ENCODE results near the gene CYP4F11. TPM values are rescaled to one million over a fixed set of nuclear protein-coding genes. Genes with fewer than 3 reads are reported as not detected.

The CYP4F11 gene
- total RNA-seq, 2 experiments from 2014 or later: not detected

DNA sequence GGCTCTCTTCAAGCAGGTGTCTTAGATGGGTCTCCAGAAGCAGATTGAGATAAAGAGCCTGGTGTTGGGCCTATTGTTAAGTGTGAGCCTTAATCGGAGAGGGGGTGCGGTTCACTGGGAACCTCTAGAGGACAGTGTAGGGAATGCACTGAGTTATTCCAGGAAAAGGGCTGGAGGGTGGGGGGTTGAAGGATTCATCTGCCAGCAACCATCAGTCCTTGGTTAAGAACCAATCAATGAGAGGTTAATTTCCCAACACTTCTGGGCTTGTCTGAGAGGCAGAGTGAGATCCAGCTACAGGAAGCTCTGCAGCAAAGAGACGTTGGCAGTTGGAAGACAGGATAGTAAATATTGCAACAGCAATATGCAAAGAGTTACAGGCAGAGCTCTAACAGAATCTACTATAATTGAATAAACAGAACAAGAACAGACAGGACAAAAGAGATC, 65.2 kb downstream of the CYP4F11 start:
- POLR2A ChIA-PET: interaction anchor here (3.4 kb wide), 1 partner anchor 32 kb away, joined by 8 read pairs; no protein-coding TSS in a partner anchor
- H3K27me3 Mint-ChIP-seq (ENCODE audit: low read depth): peaks cover 10% of the 10 kb centered on the region
- no peaks in the 10 kb centered on the region for H3K9me3 Mint-ChIP-seq (ENCODE audit: insufficient read depth)
- peaks cover 29% of the 10 kb centered on the region for H3K4me1 Mint-ChIP-seq (ENCODE audit: low read depth)
- CTCF ChIA-PET: interaction anchor here (0.8 to 1.8 kb wide), 7 partner anchors 11 to 239 kb away, joined by 3 to 7 read pairs (median 3); no protein-coding TSS in a partner anchor
- ATAC-seq: peak; percentile 72
- H3K4me3 Mint-ChIP-seq: no peak overlapping the region
- no peaks in the 10 kb centered on the region for H3K36me3 Mint-ChIP-seq (ENCODE audit: low read depth)
- DNase-seq: peak; percentile 50
- H3K27ac Mint-ChIP-seq: no peak overlapping the region

DNA sequence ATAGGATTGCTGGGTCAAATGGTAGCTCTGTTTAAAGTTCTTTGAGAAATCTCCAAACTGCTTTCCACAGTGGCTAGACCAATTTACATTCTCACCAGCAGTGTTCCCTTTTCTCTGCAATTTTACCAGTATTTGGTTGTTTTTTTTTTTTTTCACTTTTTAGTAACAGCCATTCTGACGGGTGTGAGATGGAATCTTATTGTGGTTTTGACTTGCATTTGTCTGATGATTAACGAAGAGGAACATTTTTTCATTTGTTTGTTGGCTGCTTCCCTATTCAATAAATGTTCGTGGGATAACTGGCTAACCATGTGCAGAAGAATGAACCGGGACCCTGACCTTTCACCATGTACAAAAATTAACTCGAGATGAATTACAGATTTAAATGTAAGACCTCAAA, 67.7 kb downstream of the CYP4F11 start:
- Mint-ChIP-seq H3K27me3 (ENCODE audit: low read depth) (peaks cover 6% of the 10 kb centered on the region), H3K4me3 (no peak overlapping the region), H3K9me3 (ENCODE audit: insufficient read depth) (no peaks in the 10 kb centered on the region), H3K27ac (peak overlapping the region; percentile 40), H3K4me1 (ENCODE audit: low read depth) (peaks cover 26% of the 10 kb centered on the region), H3K36me3 (ENCODE audit: low read depth) (no peaks in the 10 kb centered on the region)
- ChIA-PET CTCF (no interaction called here), POLR2A (no interaction called here)
- no peak for DNase-seq
- ATAC-seq: no peak

DNA sequence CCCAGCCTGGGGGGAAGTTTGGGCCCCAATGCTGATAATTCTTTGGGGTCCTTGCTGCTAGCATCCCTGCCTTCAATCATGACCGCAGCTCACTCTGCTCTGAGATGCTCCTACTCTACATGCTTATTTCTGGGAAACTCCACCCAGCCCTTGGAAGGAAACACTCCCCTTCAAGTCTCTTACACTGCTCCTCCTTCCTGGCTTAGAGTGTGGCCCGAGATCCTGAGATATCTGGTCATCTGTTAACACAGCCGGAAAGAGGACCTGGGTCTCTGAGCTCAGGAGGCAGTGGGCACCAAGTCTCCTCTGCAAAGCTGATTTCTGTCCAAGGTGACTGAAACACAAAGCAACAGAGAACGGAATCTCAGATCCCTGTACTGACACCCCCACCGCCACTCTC, 69.5 kb downstream of the CYP4F11 start:
- ChIA-PET POLR2A (no interaction called here), CTCF (no interaction called here)
- Mint-ChIP-seq H3K27ac (no peak overlapping the region), H3K27me3 (ENCODE audit: low read depth) (peaks cover 8% of the 10 kb centered on the region), H3K4me1 (ENCODE audit: low read depth) (peaks cover 12% of the 10 kb centered on the region), H3K4me3 (no peak overlapping the region), H3K9me3 (ENCODE audit: insufficient read depth) (no peaks in the 10 kb centered on the region), H3K36me3 (ENCODE audit: low read depth) (no peaks in the 10 kb centered on the region)
- no peak for DNase-seq
- no peak for ATAC-seq

DNA sequence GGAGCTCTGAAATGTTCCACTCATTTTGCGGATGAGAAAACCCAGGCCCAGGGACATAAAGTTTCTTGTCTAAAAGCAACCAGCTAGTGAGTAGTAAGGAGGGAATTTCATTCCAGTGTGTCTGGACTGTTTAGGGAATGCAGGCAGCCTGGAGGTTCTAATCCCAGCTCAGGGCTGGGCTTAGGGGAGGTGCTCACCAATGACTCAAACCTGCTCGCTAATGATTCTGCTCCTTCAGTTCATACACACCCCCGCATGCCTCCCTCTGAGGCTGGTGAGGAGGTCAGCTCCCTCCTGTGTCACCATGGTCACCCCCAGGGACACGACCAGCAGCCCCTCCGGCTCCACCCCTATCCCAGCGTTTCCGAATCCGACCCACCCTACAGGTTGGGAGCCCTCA, 71.1 kb downstream of the CYP4F11 start:
- DNase-seq (no peak), ATAC-seq (no peak)
- ChIA-PET CTCF (no interaction called here), POLR2A (no interaction called here)
- Mint-ChIP-seq H3K9me3 (ENCODE audit: insufficient read depth) (no peaks in the 10 kb centered on the region), H3K27ac (no peak overlapping the region), H3K4me3 (no peak overlapping the region), H3K36me3 (ENCODE audit: low read depth) (no peaks in the 10 kb centered on the region), H3K27me3 (ENCODE audit: low read depth) (peaks cover 8% of the 10 kb centered on the region), H3K4me1 (ENCODE audit: low read depth) (peaks cover 4% of the 10 kb centered on the region)

DNA sequence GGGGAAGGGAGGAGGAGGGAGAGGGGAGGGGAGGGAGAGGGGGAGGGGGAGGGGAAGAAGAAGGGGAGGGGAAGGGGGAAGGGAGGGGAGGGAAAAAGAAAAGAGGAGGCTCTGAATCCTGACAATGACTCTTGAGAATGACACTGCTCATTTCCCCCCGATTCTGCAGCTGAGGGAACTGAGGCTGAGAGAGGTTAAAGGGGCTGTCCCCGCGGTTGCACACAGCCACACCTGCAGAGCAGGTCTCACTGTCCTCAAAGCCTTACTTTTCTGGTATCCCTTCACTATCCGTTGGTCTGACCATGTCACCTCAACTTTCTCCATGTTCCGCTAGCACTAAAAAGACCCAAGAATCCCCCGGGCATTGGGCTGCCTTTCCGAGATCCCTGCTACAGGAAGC, 71.9 kb downstream of the CYP4F11 start:
- DNase-seq (no peak), ATAC-seq (no peak)
- Mint-ChIP-seq H3K36me3 (ENCODE audit: low read depth) (no peaks in the 10 kb centered on the region), H3K4me1 (ENCODE audit: low read depth) (peaks cover 2% of the 10 kb centered on the region), H3K27ac (no peak overlapping the region), H3K9me3 (ENCODE audit: insufficient read depth) (no peaks in the 10 kb centered on the region), H3K4me3 (no peak overlapping the region), H3K27me3 (ENCODE audit: low read depth) (peaks cover 5% of the 10 kb centered on the region)
- ChIA-PET CTCF (no interaction called here), POLR2A (no interaction called here)

Other genes starting within 250 kb of the CYP4F11 start
- not detected for gene OR10H2, start 206.5 kb downstream of the CYP4F11 start, total RNA-seq
- gene OR10H3, start 196.5 kb downstream of the CYP4F11 start, total RNA-seq: not detected
- gene OR10H5, start 146.9 kb downstream of the CYP4F11 start, total RNA-seq: not detected
- gene OR10H1, start 118.9 kb downstream of the CYP4F11 start, total RNA-seq: not detected
- not detected for gene CYP4F2, start 36.5 kb downstream of the CYP4F11 start, total RNA-seq
- not detected for gene OR10H4, start 14.5 kb upstream of the CYP4F11 start, total RNA-seq
- gene TPM4, start 142.0 kb upstream of the CYP4F11 start, total RNA-seq: 100 to 1,000 TPM; 424 to 436 TPM
- 100 to 1,000 TPM; 156 to 167 TPM for gene RAB8A, start 177.4 kb upstream of the CYP4F11 start, total RNA-seq
- gene HSH2D, start 209.2 kb upstream of the CYP4F11 start, total RNA-seq: 10 to 100 TPM; 83.6 to 84.3 TPM
- gene CIB3, start 239.0 kb upstream of the CYP4F11 start, total RNA-seq: not detected

All from activated CD8-positive, alpha-beta T cell treated with anti-CD3 and anti-CD28 coated beads, Interleukin-2, amount 10 ng/mL, durations not matched to agents 7 days and 5 days (primary cell).